ENCODE data around the gene MPPE1. TPM values are rescaled to one million over a fixed set of nuclear protein-coding genes. Genes with fewer than 3 reads are reported as not detected.

The MPPE1 gene
- total and polyA plus RNA-seq, 10 of the 15 experiments (the other 5 are each of a cell fraction or from before 2014, with no cell fraction given) = 13.8 to 34.5 (median 27.6) TPM

DNA sequence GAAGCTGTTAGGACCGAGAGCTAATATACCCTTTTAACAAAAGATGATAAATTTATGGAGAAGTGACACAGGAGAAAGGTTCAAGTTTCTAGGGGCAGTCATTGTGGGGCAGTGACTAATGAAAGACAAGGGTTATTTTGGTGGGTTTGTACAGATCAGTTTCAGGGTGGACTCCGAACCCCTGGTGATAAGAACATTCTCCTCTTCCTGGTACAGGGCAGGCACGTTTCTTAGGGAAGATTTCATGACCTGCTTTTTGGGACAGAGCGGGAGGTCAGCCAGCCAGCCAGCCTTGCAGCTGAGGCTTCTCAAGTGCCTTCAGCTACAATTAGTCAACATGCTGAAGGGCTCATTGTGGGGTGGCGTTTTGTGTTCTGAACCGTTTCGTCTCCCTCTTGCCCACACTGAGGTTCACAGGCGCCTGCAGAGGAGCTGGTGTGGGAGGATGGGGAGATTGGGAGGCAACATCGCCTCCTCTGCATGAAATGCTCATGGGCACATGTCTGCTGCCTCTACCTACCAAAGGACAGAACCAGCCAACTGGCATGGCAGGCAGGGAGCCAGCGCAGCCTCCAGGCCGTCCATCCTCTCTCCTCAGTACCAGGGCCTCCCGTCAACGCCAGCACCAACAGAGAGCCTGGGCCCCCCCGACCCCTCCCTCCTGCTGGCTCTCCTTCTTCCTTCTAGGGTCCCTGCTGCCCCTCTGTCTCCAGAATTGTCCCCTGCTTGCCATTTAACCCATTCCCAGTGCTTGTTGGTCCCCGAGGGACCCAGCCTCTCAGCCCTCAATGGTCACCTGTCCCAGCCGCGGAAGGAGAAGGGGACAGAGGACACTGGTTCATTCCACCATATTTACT, 47.3 kb downstream of the MPPE1 start:
- Histone ChIP-seq H4K20me1 (ENCODE audit: control insufficient read depth, insufficient read depth) (no peaks in the 10 kb centered on the region), H3K27ac (ENCODE audit: control insufficient read depth, insufficient read depth) (no peak overlapping the region), H3K79me2 (ENCODE audit: control insufficient read depth, insufficient read depth, low read length) (no peaks in the 10 kb centered on the region), H2AFZ (ENCODE audit: control insufficient read depth, low read depth, low read length) (no peak overlapping the region), H3K4me2 (ENCODE audit: control insufficient read depth, insufficient read depth) (no peak overlapping the region), H3K27me3 (replicated peaks in 1 of 2; ENCODE audit: control insufficient read depth in 2 of 2, insufficient read depth in 2 of 2, low read length in 1 of 2) (no peaks in the 10 kb centered on the region; a peak in 2 of 4 replicates), H3K9me3 (replicated peaks; ENCODE audit: control insufficient read depth, insufficient read depth, low read length) (no peaks in the 10 kb centered on the region), H3K36me3 (ENCODE audit: control insufficient read depth in 2 of 2, insufficient read depth in 2 of 2, low read length in 1 of 2) (no peaks in the 10 kb centered on the region), H3K4me3 (no peak overlapping the region), H3K9ac (ENCODE audit: control insufficient read depth, insufficient read depth, low read length) (no peak overlapping the region), H3K4me1 (ENCODE audit: control insufficient read depth, insufficient read depth, low read length) (no peaks in the 10 kb centered on the region)
- ChIA-PET RAD21 (ENCODE audit: unreplicated experiment) (no interaction called here), POLR2A (no interaction called here), CTCF (interaction anchor here (0.8 kb wide), 1 partner anchor 411 kb away, joined by 3 read pairs; no protein-coding TSS in a partner anchor), SMC1A (ENCODE audit: uncharacterized antibody, unreplicated experiment) (no interaction called here)
- FAIRE-seq (no peak), DNase-seq (ENCODE audit: low read depth, low spot score) (no peak), ATAC-seq (no peak)
- no peak for TF ChIP-seq FOXM1 (IDR thresholded peaks at IDR 0.05; ENCODE audit: low read depth, low read length)
- TF ChIP-seq POU2F2 (IDR thresholded peaks at IDR 0.05; ENCODE audit: borderline replicate concordance, low read depth, low read length) = no peak
- no peak for TF ChIP-seq YBX1 (IDR thresholded peaks at IDR 0.05)
- TF ChIP-seq, protein P1, sequence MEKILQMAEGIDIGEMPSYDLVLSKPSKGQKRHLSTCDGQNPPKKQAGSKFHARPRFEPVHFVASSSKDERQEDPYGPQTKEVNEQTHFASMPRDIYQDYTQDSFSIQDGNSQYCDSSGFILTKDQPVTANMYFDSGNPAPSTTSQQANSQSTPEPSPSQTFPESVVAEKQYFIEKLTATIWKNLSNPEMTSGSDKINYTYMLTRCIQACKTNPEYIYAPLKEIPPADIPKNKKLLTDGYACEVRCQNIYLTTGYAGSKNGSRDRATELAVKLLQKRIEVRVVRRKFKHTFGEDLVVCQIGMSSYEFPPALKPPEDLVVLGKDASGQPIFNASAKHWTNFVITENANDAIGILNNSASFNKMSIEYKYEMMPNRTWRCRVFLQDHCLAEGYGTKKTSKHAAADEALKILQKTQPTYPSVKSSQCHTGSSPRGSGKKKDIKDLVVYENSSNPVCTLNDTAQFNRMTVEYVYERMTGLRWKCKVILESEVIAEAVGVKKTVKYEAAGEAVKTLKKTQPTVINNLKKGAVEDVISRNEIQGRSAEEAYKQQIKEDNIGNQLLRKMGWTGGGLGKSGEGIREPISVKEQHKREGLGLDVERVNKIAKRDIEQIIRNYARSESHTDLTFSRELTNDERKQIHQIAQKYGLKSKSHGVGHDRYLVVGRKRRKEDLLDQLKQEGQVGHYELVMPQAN (conservative IDR thresholded peaks at IDR 0.05) = no peak
- TF ChIP-seq CREB1 (IDR thresholded peaks at IDR 0.05; ENCODE audit: low read depth) = no peak
- TF ChIP-seq RB1 (IDR thresholded peaks at IDR 0.05; ENCODE audit: borderline replicate concordance) = no peak
- TF ChIP-seq POLR2A (IDR thresholded peaks at IDR 0.05; ENCODE audit: low read depth, low read length) = no peak
- TF ChIP-seq ZBED1 (IDR thresholded peaks at IDR 0.05; ENCODE audit: borderline replicate concordance) = no peak
- TF ChIP-seq SPI1 (IDR thresholded peaks at IDR 0.05; ENCODE audit: borderline replicate concordance, insufficient read depth, low read depth, low read length) = no peak
- no peak for TF ChIP-seq NR2C1 (IDR thresholded peaks at IDR 0.05)
- TF ChIP-seq, protein P2, sequence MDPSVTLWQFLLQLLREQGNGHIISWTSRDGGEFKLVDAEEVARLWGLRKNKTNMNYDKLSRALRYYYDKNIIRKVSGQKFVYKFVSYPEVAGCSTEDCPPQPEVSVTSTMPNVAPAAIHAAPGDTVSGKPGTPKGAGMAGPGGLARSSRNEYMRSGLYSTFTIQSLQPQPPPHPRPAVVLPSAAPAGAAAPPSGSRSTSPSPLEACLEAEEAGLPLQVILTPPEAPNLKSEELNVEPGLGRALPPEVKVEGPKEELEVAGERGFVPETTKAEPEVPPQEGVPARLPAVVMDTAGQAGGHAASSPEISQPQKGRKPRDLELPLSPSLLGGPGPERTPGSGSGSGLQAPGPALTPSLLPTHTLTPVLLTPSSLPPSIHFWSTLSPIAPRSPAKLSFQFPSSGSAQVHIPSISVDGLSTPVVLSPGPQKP (IDR thresholded peaks at IDR 0.05; ENCODE audit: low read depth, low read length) = no peak
- TF ChIP-seq, protein P3, sequence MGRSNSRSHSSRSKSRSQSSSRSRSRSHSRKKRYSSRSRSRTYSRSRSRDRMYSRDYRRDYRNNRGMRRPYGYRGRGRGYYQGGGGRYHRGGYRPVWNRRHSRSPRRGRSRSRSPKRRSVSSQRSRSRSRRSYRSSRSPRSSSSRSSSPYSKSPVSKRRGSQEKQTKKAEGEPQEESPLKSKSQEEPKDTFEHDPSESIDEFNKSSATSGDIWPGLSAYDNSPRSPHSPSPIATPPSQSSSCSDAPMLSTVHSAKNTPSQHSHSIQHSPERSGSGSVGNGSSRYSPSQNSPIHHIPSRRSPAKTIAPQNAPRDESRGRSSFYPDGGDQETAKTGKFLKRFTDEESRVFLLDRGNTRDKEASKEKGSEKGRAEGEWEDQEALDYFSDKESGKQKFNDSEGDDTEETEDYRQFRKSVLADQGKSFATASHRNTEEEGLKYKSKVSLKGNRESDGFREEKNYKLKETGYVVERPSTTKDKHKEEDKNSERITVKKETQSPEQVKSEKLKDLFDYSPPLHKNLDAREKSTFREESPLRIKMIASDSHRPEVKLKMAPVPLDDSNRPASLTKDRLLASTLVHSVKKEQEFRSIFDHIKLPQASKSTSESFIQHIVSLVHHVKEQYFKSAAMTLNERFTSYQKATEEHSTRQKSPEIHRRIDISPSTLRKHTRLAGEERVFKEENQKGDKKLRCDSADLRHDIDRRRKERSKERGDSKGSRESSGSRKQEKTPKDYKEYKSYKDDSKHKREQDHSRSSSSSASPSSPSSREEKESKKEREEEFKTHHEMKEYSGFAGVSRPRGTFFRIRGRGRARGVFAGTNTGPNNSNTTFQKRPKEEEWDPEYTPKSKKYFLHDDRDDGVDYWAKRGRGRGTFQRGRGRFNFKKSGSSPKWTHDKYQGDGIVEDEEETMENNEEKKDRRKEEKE (IDR thresholded peaks at IDR 0.05) = no peak
- TF ChIP-seq, protein P4, sequence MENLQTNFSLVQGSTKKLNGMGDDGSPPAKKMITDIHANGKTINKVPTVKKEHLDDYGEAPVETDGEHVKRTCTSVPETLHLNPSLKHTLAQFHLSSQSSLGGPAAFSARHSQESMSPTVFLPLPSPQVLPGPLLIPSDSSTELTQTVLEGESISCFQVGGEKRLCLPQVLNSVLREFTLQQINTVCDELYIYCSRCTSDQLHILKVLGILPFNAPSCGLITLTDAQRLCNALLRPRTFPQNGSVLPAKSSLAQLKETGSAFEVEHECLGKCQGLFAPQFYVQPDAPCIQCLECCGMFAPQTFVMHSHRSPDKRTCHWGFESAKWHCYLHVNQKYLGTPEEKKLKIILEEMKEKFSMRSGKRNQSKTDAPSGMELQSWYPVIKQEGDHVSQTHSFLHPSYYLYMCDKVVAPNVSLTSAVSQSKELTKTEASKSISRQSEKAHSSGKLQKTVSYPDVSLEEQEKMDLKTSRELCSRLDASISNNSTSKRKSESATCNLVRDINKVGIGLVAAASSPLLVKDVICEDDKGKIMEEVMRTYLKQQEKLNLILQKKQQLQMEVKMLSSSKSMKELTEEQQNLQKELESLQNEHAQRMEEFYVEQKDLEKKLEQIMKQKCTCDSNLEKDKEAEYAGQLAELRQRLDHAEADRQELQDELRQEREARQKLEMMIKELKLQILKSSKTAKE (IDR thresholded peaks at IDR 0.05; ENCODE audit: low read depth, poor library complexity, severe bottlenecking) = no peak
- TF ChIP-seq EP300 (IDR thresholded peaks at IDR 0.05; ENCODE audit: borderline replicate concordance in 1 of 2, control insufficient read depth in 1 of 2, low read depth in 2 of 2, low read length in 2 of 2) = no peak
- intact Hi-C loops (cut with micrococcal nuclease; ENCODE audit: unreplicated experiment) (no loop called here), in situ Hi-C loops (cut with MboI) (no loop called here)
- BruUV-seq (replicated peaks) = no TSS peak
- WGBS (ENCODE audit: insufficient coverage, insufficient replicate concordance, low lambda C conversion rate, missing lambda C conversion rate) = 28% methylated on average over 13 of the region's 17 CpGs

Data from GM12878 (cell line).